Osteoblast (primary cell): ENCODE measurements around the gene SLC37A4. TPM values are rescaled to one million over a fixed set of nuclear protein-coding genes. Genes with fewer than 3 reads are reported as not detected.
"Not testable (repeated sequence)": the region's sequence is repeated elsewhere in the genome, so short reads cannot be mapped to it uniquely, and the experiment has no call there.

Experiments used
- DNase-seq: peaks from one replicate; pipeline ENCODE4 v3.0.0; 2011; ENCODE audit warnings: low spot score, mixed read lengths; ENCODE audit not compliant: insufficient read length; ENCODE audit errors: missing footprints
- H2AFZ ChIP-seq: 2 replicates; pipeline ENCODE4 v1.6.0; 2011; ENCODE audit warnings: mild to moderate bottlenecking, low read length
- H3K27ac ChIP-seq: 2 replicates; pipeline ENCODE4 v1.5.1; 2011; ENCODE audit warnings: mild to moderate bottlenecking, low read depth, low read length, moderate library complexity
- H3K27me3 ChIP-seq: 2 replicates; pipeline ENCODE4 v1.6.0; 2012; ENCODE audit warnings: mild to moderate bottlenecking, control low read depth, inconsistent platforms, low read length, moderate library complexity; ENCODE audit not compliant: insufficient read depth
- H3K36me3 ChIP-seq: 2 replicates; pipeline ENCODE4 v1.5.1; 2011; ENCODE audit warnings: mild to moderate bottlenecking, low read length, control low read depth, moderate library complexity; ENCODE audit not compliant: insufficient read depth
- H3K4me1 ChIP-seq: 2 replicates; pipeline ENCODE4 v1.5.1; 2011; ENCODE audit warnings: mild to moderate bottlenecking, low read length, control low read depth, moderate library complexity; ENCODE audit not compliant: insufficient read depth
- H3K4me2 ChIP-seq: 2 replicates; pipeline ENCODE4 v1.6.0; 2011; ENCODE audit warnings: mild to moderate bottlenecking, low read length; ENCODE audit not compliant: insufficient read depth
- H3K4me3 ChIP-seq: fragments of 200-600 bp; sonication (generic); 3 replicates; pipeline ENCODE4 v1.5.1; 2012; ENCODE audit warnings: mild to moderate bottlenecking, low read length, inconsistent platforms; ENCODE audit not compliant: insufficient read depth
- H3K79me2 ChIP-seq: 2 replicates; pipeline ENCODE4 v1.6.0; 2012; ENCODE audit warnings: mild to moderate bottlenecking, low read length, control low read depth, inconsistent platforms; ENCODE audit not compliant: insufficient read depth
- H3K9me3 ChIP-seq: 2 replicates; pipeline ENCODE4 v1.5.1; 2011; ENCODE audit warnings: low read depth, low read length, control low read depth
- H4K20me1 ChIP-seq: 2 replicates; pipeline ENCODE4 v1.6.0; 2012; ENCODE audit warnings: mild to moderate bottlenecking, low read length, control low read depth; ENCODE audit not compliant: insufficient read depth
- CTCF ChIP-seq: IDR thresholded peaks from 2 replicates; pipeline ENCODE4 v1.5.1; 2011; ENCODE audit warnings: mild to moderate bottlenecking, low read depth, low read length, moderate library complexity; ENCODE audit errors: extremely low read depth
- total RNA-seq: library from RNA; depleted of rRNA; stranded (reverse); fragments of >200 nt; gene quantifications from 2 replicates; pipeline ENCODE4 v1.2.3, GENCODE V29; 2012

SLC37A4 gene
- total RNA-seq, 1 donor, result 14.8 TPM

DNA sequence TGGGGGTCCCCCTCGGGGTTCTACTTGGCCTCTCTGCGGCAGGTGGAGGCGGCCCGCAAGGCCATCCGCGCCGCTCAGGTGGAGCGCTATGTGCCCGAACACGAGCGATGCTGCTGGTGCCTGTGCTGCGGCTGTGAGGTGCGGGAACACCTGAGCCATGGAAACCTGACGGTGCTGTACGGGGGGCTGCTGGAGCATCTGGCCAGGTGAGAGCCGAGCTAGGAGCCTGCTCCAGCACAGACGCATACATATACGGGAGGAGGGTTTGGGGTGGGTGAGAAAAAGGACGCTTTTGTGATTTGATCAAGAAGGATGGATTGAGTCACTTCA lies 32.3 kb downstream of the SLC37A4 start:
- Histone ChIP-seq H3K4me1 (peaks cover 33% of the 10 kb centered on the region), H3K79me2 (peaks cover 22% of the 10 kb centered on the region), H4K20me1 (no peaks in the 10 kb centered on the region), H3K27ac (peak overlapping the region; percentile 77), H3K36me3 (peaks cover 19% of the 10 kb centered on the region), H3K4me2 (peak overlapping the region; percentile 99), H3K27me3 (no peaks in the 10 kb centered on the region), H3K9me3 (no peaks in the 10 kb centered on the region), H2AFZ (peak overlapping the region; percentile 99), H3K4me3 (peak overlapping the region; percentile 90)
- DNase-seq, result no peak
- no peak for TF ChIP-seq CTCF

DNA sequence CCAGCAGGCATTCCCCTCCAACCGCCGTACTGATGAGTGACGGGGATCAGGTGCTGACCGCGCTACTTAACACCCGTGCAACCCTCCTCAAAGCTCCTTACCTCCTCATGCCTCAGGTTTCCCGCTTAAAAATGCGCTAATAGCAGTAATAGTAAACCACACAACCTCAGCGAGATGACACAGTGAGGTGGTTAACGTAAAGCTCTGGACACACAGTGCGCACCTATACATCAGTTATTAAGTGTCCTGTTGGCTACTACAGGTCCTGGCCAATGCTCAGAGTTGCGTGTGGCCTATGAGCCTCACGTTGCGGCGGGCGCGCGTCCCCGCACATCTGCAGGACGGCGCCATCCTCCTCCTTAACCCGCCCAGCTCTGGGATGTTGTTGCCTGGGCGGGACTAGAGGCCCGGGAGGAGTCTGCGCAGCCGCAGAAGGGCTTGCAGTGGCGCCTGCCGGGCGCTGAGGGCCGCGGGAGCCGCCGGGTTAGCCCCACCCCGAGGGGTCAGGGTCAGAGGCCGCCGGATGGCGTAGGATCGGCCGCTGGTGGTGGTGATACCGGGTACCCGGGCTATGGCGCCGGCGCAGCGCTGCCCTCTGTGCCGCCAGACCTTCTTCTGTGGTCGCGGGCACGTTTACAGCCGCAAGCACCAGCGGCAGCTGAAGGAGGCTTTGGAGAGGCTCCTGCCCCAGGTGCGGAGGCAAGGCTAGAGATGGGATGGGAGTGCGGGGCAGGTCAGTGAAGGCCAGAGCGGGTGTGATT lies 32.9 kb downstream of the SLC37A4 start, which contains the start of gene CENATAC:
Gene CENATAC, plus strand, starts transcription at position 512 of the 761 bp plus-strand sequence. Its CDS starts 60 bp downstream, at position 572.
- no peaks in the 10 kb centered on the region for H4K20me1 ChIP-seq
- peaks cover 22% of the 10 kb centered on the region for H3K79me2 ChIP-seq
- peak; percentile 100 for DNase-seq

GRCh38 chr11:118996926-118997626 lies 33.6 kb downstream of the SLC37A4 start:
- peaks cover 33% of the 10 kb centered on the region for H3K4me1 ChIP-seq
- peak overlapping the region; percentile 77 for H3K27ac ChIP-seq
- H3K36me3 ChIP-seq, result peaks cover 7% of the 10 kb centered on the region
- DNase-seq, result peak; percentile 90
- peak overlapping the region; percentile 99 for H3K4me2 ChIP-seq
- peak overlapping the region; percentile 90 for H3K4me3 ChIP-seq
- H4K20me1 ChIP-seq, result no peaks in the 10 kb centered on the region
- no peaks in the 10 kb centered on the region for H3K27me3 ChIP-seq
- peaks cover 22% of the 10 kb centered on the region for H3K79me2 ChIP-seq
- peak; percentile 39 for TF ChIP-seq CTCF
- H2AFZ ChIP-seq, result peak overlapping the region; percentile 99
- H3K9me3 ChIP-seq, result no peaks in the 10 kb centered on the region

More for the DNA sequence above, 32.9 kb downstream of the SLC37A4 start, which contains the start of gene CENATAC:
- H3K4me1 ChIP-seq, result peaks cover 33% of the 10 kb centered on the region
- no peak for TF ChIP-seq CTCF
- H3K4me2 ChIP-seq, result peak within 1 kb of the TSS; percentile 99
- peak within 1 kb of the TSS; percentile 99 for H2AFZ ChIP-seq
- peak within 1 kb of the TSS; percentile 77 for H3K27ac ChIP-seq
- H3K9me3 ChIP-seq, result no peaks in the 10 kb centered on the region
- H3K27me3 ChIP-seq, result no peaks in the 10 kb centered on the region
- H3K4me3 ChIP-seq, result peak within 1 kb of the TSS; percentile 90
- peaks cover 14% of the 10 kb centered on the region for H3K36me3 ChIP-seq

DNA sequence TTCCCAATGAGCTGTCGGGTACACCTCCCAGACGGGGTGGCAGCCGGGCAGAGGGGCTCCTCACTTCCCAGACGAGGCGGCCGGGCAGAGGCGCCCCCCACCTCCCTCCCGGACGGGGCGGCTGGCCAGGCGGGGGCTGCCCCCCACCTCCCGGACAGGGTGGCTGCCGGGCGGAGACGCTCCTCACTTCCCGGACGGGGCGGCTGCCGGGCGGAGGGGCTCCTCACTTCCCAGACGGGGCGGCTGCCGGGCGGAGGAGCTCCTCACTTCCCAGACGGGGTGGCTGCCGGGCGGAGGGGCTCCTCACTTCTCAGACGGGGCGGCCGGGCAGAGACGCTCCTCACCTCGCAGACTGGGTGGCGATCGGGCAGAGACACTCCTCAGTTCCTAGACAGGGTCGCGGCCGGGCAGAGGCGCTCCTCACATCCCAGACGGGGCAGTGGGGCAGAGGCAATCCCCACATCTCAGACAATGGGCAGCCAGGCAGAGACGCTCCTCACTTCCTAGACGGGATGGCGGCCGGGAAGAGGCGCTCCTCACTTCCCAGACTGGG lies 39.1 kb downstream of the SLC37A4 start:
- not testable (repeated sequence) for H3K36me3 ChIP-seq, H3K27ac ChIP-seq, H3K4me1 ChIP-seq, H3K4me2 ChIP-seq, H3K27me3 ChIP-seq, H3K79me2 ChIP-seq, H2AFZ ChIP-seq, H3K4me3 ChIP-seq, DNase-seq, H3K9me3 ChIP-seq, H4K20me1 ChIP-seq
